ENCODE measurements around the gene VWCE.
A peak's percentile ranks its signal among the peaks of the same experiment; 100 is the strongest.

VWCE gene

GRCh38 chr11:61329871-61330270 lies 34.8 kb upstream of the VWCE start:
- DNase-seq (ENCODE audit: low read depth): no peak

- DNase-seq (ENCODE audit: low read depth): no peak
These were observed 33.2 kb upstream of the VWCE start for GRCh38 chr11:61328351-61328750.

GRCh38 chr11:61327669-61328071 lies 32.6 kb upstream of the VWCE start:
- no peak for DNase-seq (ENCODE audit: low read depth)

DNA sequence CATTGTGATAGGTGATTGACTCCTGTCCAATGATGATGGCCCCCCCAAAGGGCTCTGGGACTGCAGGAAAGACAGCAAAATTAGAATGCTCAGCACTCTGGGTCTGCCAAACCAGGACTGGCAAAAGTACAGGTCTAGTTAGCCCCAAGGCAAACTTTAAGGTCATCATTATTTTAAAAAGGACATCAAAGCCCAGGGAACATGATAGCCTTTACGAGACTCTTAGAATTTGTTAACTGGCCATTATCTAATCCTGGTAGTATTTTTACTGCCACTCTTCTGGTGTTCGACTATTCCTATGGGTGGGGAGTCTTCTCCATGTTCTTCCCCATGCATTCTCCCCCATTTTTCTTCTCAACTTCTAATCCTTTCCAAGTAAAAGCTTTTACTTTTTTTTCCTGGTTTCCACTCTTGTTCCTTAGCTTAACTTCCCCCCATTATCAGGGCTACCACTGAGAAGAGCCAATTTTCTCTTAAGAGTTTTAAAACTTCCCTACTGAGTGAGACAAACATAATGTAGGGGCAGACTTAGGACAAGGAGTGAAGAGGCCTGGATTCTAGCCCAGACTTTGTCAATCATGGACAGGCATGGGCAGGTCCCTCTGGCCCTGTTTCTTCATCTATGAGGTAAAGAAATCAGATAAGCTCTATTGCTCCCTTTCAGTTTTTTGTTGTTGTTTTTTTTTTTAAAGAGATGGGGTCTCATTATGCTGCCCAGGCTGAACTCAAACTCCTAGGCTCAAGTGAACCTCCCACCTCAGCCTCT lies 30.7 kb upstream of the VWCE start:
- no peak for DNase-seq (ENCODE audit: low read depth)

- no peak for DNase-seq (ENCODE audit: low read depth)
These were observed 20.1 kb upstream of the VWCE start for GRCh38 chr11:61315260-61315659.

- no peak for DNase-seq (ENCODE audit: low read depth)
These were observed 15.6 kb upstream of the VWCE start for GRCh38 chr11:61310749-61311148.

- DNase-seq (ENCODE audit: low read depth): no peak
These were observed 14.6 kb upstream of the VWCE start for GRCh38 chr11:61309739-61310138.

DNA sequence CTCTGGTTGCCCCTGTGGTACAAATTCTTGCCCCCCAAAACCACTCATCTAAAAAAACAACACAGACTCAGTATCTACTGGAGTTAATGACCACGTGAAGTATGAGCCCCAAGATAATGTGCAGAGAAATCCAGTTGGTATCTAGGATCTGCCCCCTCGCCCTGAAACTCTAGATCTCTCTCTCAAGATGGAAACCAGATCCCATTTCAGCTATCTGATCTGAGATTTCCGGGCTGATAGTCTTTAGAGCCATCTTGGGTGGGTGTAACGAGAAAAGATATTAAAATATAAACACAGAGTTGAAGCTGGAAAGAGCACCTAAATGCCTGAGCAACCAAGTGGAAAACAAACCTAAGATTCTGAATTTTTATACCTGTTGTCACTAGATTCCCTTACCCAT lies 14.0 kb upstream of the VWCE start:
- no peak for DNase-seq (ENCODE audit: low read depth)

DNA sequence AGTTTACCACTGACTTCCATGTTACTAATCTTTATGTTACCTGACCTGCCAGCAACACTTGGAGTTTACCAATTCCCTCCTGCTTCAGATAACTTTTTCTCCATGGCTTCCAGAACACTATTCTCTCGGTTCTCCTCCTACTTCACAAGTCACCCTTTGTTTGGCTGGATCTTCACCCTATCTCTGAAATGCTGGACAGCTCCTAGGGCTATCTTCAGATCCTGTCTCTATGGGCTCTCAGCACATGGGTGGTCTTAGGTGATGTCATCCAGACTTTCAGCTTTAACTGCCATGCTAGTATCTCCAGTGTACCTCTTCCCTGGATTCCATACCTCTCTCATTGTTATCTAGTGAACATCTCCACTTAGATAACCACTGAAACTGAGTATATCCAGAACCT lies 12.2 kb upstream of the VWCE start:
- no peak for DNase-seq (ENCODE audit: low read depth)

GRCh38 chr11:61306221-61306620 lies 11.1 kb upstream of the VWCE start:
- DNase-seq (ENCODE audit: low read depth): no peak

DNA sequence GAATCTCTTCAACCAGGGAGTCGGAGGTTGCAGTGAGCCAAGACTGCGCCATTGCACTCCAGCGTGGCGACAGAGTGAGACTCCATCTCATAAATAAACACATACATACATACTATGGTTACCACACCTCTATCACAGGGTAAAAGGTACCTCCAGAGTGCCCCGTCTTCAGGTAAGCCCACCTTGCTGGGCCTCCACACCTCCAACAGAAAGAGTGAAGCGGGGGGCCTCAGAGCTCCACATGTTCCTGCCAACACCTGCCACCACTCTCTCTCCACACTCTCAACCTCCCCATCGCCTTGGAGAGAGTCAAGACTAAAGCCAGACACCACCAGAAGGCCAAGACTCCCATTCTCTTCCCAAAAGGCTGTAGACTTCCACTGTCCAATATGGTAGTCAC lies 10.3 kb upstream of the VWCE start:
- no peak for DNase-seq (ENCODE audit: low read depth)

GRCh38 chr11:61303725-61304124 lies 8.6 kb upstream of the VWCE start:
- DNase-seq (ENCODE audit: low read depth): no peak

DNA sequence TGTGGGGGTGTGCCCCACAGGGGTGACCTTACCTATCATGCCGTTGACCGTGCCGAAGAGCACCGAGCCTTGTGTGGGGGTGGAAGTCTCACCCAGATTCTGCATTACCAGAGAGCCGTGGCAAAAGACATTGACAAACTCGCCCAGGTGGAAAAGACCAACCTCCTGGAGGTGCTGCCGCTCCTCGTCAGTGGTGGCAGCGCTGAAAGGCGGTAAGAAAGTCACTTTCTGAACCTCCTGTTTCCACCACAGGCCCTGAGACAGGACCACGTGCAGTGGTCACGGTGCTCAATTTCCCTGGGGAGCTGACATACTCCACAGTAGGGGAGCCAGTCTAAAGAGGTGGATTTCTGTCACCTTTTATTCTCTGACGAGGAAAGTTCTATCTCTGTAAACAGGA lies 7.4 kb upstream of the VWCE start:
- no peak for DNase-seq (ENCODE audit: low read depth)

GRCh38 chr11:61298663-61299244 lies 3.6 kb upstream of the VWCE start:
- no peak for DNase-seq (ENCODE audit: low read depth)

- DNase-seq (ENCODE audit: low read depth): no peak
These were observed 2.6 kb upstream of the VWCE start for GRCh38 chr11:61297746-61298145.

- DNase-seq (ENCODE audit: low read depth): no peak
These were observed 2.2 kb upstream of the VWCE start for GRCh38 chr11:61297341-61297740.

DNA sequence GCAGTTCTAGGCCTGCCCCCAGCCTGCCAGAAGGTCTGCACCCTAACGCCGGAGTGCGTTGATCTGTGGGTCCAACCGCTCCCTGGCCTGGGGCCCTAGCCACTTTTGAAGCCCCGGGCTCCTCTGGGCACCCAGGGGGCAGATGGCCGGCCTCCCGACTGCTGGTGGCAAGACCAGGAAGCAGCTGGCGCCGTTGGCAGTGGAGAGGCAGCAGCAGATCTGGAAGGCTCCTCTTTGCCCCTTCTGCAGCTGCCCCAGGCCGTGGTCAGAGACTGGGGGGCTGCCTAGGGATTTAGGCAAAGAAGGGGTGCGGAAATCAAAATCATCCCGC lies 445 bp upstream of the VWCE start:
- DNase-seq (ENCODE audit: low read depth): no peak

- DNase-seq (ENCODE audit: low read depth): peak; percentile 6
These were observed 1.0 kb downstream of the VWCE start for GRCh38 chr11:61293867-61294716.

- DNase-seq (ENCODE audit: low read depth): no peak
These were observed 2.8 kb downstream of the VWCE start for GRCh38 chr11:61292356-61292755.

GRCh38 chr11:61290905-61291690 lies 4.0 kb downstream of the VWCE start:
- no peak for DNase-seq (ENCODE audit: low read depth)

GRCh38 chr11:61287338-61287977 lies 7.7 kb downstream of the VWCE start:
- no peak for DNase-seq (ENCODE audit: low read depth)

- DNase-seq (ENCODE audit: low read depth): no peak
These were observed 11.5 kb downstream of the VWCE start for GRCh38 chr11:61283613-61284012.

Measured in activated T-helper 9 cell treated with anti-CD3 and anti-CD28 coated beads, Interleukin-2, amount 50 U/mL, for 16 hours (primary cell).